Measurements from ENCODE around the gene SPRED2.

- TF ChIP-seq YY1 (IDR thresholded peaks at IDR 0.05; ENCODE audit: insufficient read depth, insufficient read length) (no peak), ZNF274 (IDR thresholded peaks at IDR 0.05; ENCODE audit: low read depth, low read length) (no peak)
These were observed 49.6 kb upstream of the SPRED2 start for GRCh38 chr2:65481961-65482360.
